NT2/D1 (cell line): ENCODE measurements around the gene SAP30.

Experiments
- DNase-seq: peaks from one replicate; pipeline ENCODE4 v3.0.0-alpha.2; 2011; ENCODE audit warnings: low read depth, low spot score
- H3K27me3 ChIP-seq: 2 replicates; pipeline ENCODE4 v1.6.0; 2011; ENCODE audit warnings: mild to moderate bottlenecking; ENCODE audit not compliant: insufficient read length, insufficient read depth
- H3K36me3 ChIP-seq: 2 replicates; pipeline ENCODE4 v1.6.1; 2011; ENCODE audit warnings: mild to moderate bottlenecking, low read length, mixed read lengths; ENCODE audit not compliant: insufficient read depth, insufficient read length
- H3K4me1 ChIP-seq: 2 replicates; pipeline ENCODE4 v1.5.1; 2011; ENCODE audit not compliant: insufficient read depth, insufficient read length
- H3K4me3 ChIP-seq: 2 replicates; pipeline ENCODE4 v1.5.1; 2011; ENCODE audit warnings: low read depth; ENCODE audit not compliant: insufficient read length
- H3K9ac ChIP-seq: 2 replicates; pipeline ENCODE4 v1.6.0; 2011; ENCODE audit warnings: low read depth; ENCODE audit not compliant: insufficient read length
- H3K9me3 ChIP-seq: 2 replicates; pipeline ENCODE4 v1.5.1; 2011; ENCODE audit warnings: mild to moderate bottlenecking, low read length; ENCODE audit not compliant: insufficient read depth
- SUZ12 ChIP-seq: IDR thresholded peaks from 2 replicates; pipeline ENCODE4 v1.6.1; 2011; ENCODE audit not compliant: insufficient read length, insufficient read depth; ENCODE audit errors: extremely low read depth
- YY1 ChIP-seq: IDR thresholded peaks from 2 replicates; pipeline ENCODE4 v1.6.1; 2011; ENCODE audit not compliant: insufficient read length, insufficient read depth
- ZNF274 ChIP-seq: IDR thresholded peaks from 2 replicates; pipeline ENCODE4 v1.6.1; 2011; ENCODE audit warnings: mild to moderate bottlenecking, low read depth, low read length

The SAP30 gene

GRCh38 chr4:173347467-173347866 lies 23.3 kb upstream of the SAP30 start:
- no peak for DNase-seq
- no peaks in the 10 kb centered on the region for H3K4me1 ChIP-seq
- H3K9me3 ChIP-seq, result no peaks in the 10 kb centered on the region
- no peaks in the 10 kb centered on the region for H3K27me3 ChIP-seq
- no peak overlapping the region for H3K4me3 ChIP-seq
- no peak overlapping the region for H3K9ac ChIP-seq
- no peaks in the 10 kb centered on the region for H3K36me3 ChIP-seq
- TF ChIP-seq SUZ12 (no peak), YY1 (no peak), ZNF274 (no peak)

- TF ChIP-seq SUZ12, result no peak
- no peak for TF ChIP-seq ZNF274
- no peak for TF ChIP-seq YY1
- Histone ChIP-seq H3K9ac (no peak overlapping the region), H3K36me3 (no peaks in the 10 kb centered on the region), H3K27me3 (no peaks in the 10 kb centered on the region), H3K4me3 (no peak overlapping the region), H3K9me3 (no peaks in the 10 kb centered on the region), H3K4me1 (no peaks in the 10 kb centered on the region)
- DNase-seq, result no peak
Measured at GRCh38 chr4:173357939-173358338, 12.8 kb upstream of the SAP30 start.

GRCh38 chr4:173360587-173361221 lies 10.1 kb upstream of the SAP30 start:
- TF ChIP-seq ZNF274, result no peak
- TF ChIP-seq SUZ12, result no peak
- TF ChIP-seq YY1, result no peak
- Histone ChIP-seq H3K27me3 (no peaks in the 10 kb centered on the region), H3K4me1 (no peaks in the 10 kb centered on the region), H3K4me3 (no peak overlapping the region), H3K9ac (no peak overlapping the region), H3K36me3 (no peaks in the 10 kb centered on the region), H3K9me3 (no peaks in the 10 kb centered on the region)
- no peak for DNase-seq

- no peak overlapping the region for H3K4me3 ChIP-seq
- H3K9me3 ChIP-seq, result no peaks in the 10 kb centered on the region
- H3K36me3 ChIP-seq, result no peaks in the 10 kb centered on the region
- TF ChIP-seq SUZ12, result no peak
- TF ChIP-seq YY1, result no peak
- TF ChIP-seq ZNF274, result no peak
- H3K9ac ChIP-seq, result no peak overlapping the region
- no peak for DNase-seq
- H3K27me3 ChIP-seq, result no peaks in the 10 kb centered on the region
- H3K4me1 ChIP-seq, result no peaks in the 10 kb centered on the region
Measured at GRCh38 chr4:173362666-173363065, 8.1 kb upstream of the SAP30 start.

- no peak overlapping the region for H3K9ac ChIP-seq
- TF ChIP-seq ZNF274 (no peak), SUZ12 (no peak), YY1 (no peak)
- H3K27me3 ChIP-seq, result no peaks in the 10 kb centered on the region
- H3K36me3 ChIP-seq, result no peaks in the 10 kb centered on the region
- no peak for DNase-seq
- H3K9me3 ChIP-seq, result no peaks in the 10 kb centered on the region
- H3K4me1 ChIP-seq, result no peaks in the 10 kb centered on the region
- H3K4me3 ChIP-seq, result no peak overlapping the region
Measured at GRCh38 chr4:173365359-173365996, 5.3 kb upstream of the SAP30 start.

- DNase-seq, result no peak
- Histone ChIP-seq H3K9ac (no peak overlapping the region), H3K4me1 (no peaks in the 10 kb centered on the region), H3K36me3 (no peaks in the 10 kb centered on the region), H3K9me3 (no peaks in the 10 kb centered on the region), H3K4me3 (no peak overlapping the region), H3K27me3 (no peaks in the 10 kb centered on the region)
- no peak for TF ChIP-seq YY1
- no peak for TF ChIP-seq SUZ12
- TF ChIP-seq ZNF274, result no peak
Measured at GRCh38 chr4:173367285-173367684, 3.5 kb upstream of the SAP30 start.

- no peak for DNase-seq
- H3K36me3 ChIP-seq, result no peaks in the 10 kb centered on the region
- no peak overlapping the region for H3K4me3 ChIP-seq
Measured at GRCh38 chr4:173367946-173368345, 2.8 kb upstream of the SAP30 start.

More at GRCh38 chr4:173367946-173368345, 2.8 kb upstream of the SAP30 start:
- Histone ChIP-seq H3K4me1 (no peaks in the 10 kb centered on the region), H3K27me3 (no peaks in the 10 kb centered on the region), H3K9me3 (no peaks in the 10 kb centered on the region), H3K9ac (no peak overlapping the region)
- TF ChIP-seq SUZ12 (no peak), YY1 (no peak), ZNF274 (no peak)
